ENCODE results near the gene IQCM. TPM values are rescaled to one million over a fixed set of nuclear protein-coding genes. Genes with fewer than 3 reads are reported as not detected.

IQCM gene
- total RNA-seq, 1 donor from 2014 or later: not detected

DNA sequence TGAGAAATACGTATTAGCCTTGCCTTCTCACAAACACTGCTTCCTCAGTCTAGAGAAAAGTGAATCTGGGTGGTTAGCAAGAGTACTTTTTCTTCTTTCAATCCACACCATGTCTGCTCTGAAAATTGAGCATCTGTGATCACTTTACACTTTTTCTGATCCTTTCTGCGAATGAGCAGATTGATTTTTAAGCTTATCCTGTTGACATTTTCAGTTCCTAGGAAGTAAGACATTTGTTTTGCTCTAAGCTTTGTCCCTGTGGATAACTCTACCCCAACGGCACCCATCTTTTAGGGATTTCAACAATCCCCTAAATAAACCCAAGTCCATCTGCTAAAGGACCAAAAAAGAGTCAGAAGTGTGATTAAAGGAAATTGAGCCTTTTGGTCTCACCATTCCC lies 487.5 kb downstream of the IQCM start:
- no peaks in the 10 kb centered on the region for H3K4me1 Mint-ChIP-seq (ENCODE audit: unreplicated experiment)
- no peak overlapping the region for H3K4me3 Mint-ChIP-seq
- peaks cover under 1% of the 10 kb centered on the region for H3K9me3 Mint-ChIP-seq
- TF ChIP-seq, protein P1, sequence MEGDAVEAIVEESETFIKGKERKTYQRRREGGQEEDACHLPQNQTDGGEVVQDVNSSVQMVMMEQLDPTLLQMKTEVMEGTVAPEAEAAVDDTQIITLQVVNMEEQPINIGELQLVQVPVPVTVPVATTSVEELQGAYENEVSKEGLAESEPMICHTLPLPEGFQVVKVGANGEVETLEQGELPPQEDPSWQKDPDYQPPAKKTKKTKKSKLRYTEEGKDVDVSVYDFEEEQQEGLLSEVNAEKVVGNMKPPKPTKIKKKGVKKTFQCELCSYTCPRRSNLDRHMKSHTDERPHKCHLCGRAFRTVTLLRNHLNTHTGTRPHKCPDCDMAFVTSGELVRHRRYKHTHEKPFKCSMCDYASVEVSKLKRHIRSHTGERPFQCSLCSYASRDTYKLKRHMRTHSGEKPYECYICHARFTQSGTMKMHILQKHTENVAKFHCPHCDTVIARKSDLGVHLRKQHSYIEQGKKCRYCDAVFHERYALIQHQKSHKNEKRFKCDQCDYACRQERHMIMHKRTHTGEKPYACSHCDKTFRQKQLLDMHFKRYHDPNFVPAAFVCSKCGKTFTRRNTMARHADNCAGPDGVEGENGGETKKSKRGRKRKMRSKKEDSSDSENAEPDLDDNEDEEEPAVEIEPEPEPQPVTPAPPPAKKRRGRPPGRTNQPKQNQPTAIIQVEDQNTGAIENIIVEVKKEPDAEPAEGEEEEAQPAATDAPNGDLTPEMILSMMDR (conservative IDR thresholded peaks at IDR 0.05): no peak
- no peak for DNase-seq (ENCODE audit: extremely low spot score, unreplicated experiment)
- H3K27me3 Mint-ChIP-seq: no peaks in the 10 kb centered on the region
- H3K36me3 Mint-ChIP-seq: no peaks in the 10 kb centered on the region
- H3K27ac Mint-ChIP-seq: no peak overlapping the region

DNA sequence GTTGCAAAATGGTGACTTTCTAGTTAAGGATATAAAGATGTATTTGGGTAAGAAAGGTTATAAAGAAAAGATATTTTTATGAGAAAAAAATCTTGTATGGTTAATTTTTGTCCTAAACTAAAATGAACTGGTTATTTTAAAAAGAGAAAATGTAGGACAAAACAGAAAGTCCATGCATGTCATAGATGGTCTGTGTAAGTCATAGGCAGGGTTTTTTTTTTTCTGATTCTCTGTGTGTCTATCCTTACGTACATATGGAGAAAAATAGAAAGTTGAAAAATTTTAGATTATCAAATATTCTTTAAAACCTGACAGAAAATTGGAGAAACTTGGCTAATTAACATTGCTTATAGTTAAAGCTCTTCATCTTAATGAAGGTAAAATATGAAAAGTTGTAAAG lies 493.4 kb downstream of the IQCM start:
- no peak overlapping the region for H3K27ac Mint-ChIP-seq
- H3K4me1 Mint-ChIP-seq (ENCODE audit: unreplicated experiment): no peaks in the 10 kb centered on the region
- H3K36me3 Mint-ChIP-seq: no peaks in the 10 kb centered on the region
- no peaks in the 10 kb centered on the region for H3K27me3 Mint-ChIP-seq
- peaks cover 9% of the 10 kb centered on the region for H3K9me3 Mint-ChIP-seq
- no peak overlapping the region for H3K4me3 Mint-ChIP-seq
- DNase-seq (ENCODE audit: extremely low spot score, unreplicated experiment): no peak
- TF ChIP-seq, protein P1 (conservative IDR thresholded peaks at IDR 0.05): no peak

DNA sequence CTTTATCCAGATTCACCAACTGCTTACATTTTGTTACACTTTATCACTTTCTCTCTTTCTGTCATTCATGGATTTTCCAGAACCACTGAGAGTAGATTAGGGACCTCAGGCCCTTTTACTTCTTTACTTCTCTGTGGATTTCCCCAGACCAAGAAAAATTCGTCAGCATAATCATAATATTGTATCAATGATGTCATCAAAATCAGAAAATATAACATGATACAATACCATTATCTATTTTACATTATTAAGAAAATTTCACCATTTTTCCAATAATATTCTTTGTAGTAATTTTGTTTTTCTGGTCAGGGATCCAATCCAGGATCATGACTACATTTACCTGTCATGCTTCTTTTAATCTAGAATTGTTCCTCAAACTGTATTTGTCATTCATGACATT lies 494.2 kb downstream of the IQCM start:
- H3K9me3 Mint-ChIP-seq: peaks cover 9% of the 10 kb centered on the region
- no peaks in the 10 kb centered on the region for H3K4me1 Mint-ChIP-seq (ENCODE audit: unreplicated experiment)
- DNase-seq (ENCODE audit: extremely low spot score, unreplicated experiment): no peak
- no peak overlapping the region for H3K4me3 Mint-ChIP-seq
- H3K27ac Mint-ChIP-seq: no peak overlapping the region
- TF ChIP-seq, protein P1 (conservative IDR thresholded peaks at IDR 0.05): no peak
- H3K27me3 Mint-ChIP-seq: no peaks in the 10 kb centered on the region
- no peaks in the 10 kb centered on the region for H3K36me3 Mint-ChIP-seq

DNA sequence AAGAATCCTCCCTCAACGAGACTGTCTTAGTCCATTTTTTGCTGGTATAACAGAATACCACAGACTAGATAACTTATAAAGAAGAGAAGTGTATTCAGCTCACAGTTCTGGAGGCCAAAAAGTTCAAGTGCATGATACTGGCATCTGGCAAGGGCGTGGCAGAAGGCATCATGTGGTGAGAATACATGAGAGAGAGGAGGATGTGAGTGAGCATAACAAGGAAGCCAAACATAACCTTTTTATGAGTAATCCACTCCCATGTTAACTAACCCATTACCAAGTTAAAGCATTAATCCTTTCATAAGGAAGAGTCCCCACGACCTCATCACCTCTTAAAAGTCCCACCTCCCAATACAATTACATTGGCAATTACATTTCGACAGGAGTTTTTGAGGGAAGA lies 504.6 kb downstream of the IQCM start:
- H3K36me3 Mint-ChIP-seq: no peaks in the 10 kb centered on the region
- H3K4me3 Mint-ChIP-seq: no peak overlapping the region
- no peaks in the 10 kb centered on the region for H3K4me1 Mint-ChIP-seq (ENCODE audit: unreplicated experiment)
- no peak overlapping the region for H3K27ac Mint-ChIP-seq
- H3K27me3 Mint-ChIP-seq: no peaks in the 10 kb centered on the region
- DNase-seq (ENCODE audit: extremely low spot score, unreplicated experiment): no peak
- peaks cover 5% of the 10 kb centered on the region for H3K9me3 Mint-ChIP-seq
- TF ChIP-seq, protein P1 (conservative IDR thresholded peaks at IDR 0.05): no peak

DNA sequence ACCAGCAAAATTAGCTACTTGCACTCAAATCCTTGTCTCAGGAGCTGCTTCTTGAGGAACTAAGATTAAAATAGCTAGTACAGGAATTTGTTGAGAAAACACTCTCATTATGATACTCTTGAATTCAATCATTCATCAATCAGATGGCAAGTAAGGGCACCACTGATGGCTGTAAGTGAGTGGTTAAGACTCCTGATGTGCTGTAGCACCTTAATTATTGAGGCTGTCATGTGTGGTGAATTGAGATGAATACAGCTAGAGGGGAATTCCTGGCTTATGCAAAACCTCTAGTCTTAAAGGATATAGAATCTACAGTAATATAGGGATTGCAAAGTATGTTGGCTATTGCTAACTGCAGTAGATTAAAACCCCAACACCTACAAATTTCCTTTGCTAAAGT lies 509.1 kb downstream of the IQCM start:
- Mint-ChIP-seq H3K4me3 (no peak overlapping the region), H3K36me3 (no peaks in the 10 kb centered on the region), H3K4me1 (ENCODE audit: unreplicated experiment) (no peaks in the 10 kb centered on the region), H3K27me3 (no peaks in the 10 kb centered on the region), H3K27ac (no peak overlapping the region), H3K9me3 (peaks cover 5% of the 10 kb centered on the region)
- TF ChIP-seq, protein P1 (conservative IDR thresholded peaks at IDR 0.05): no peak
- no peak for DNase-seq (ENCODE audit: extremely low spot score, unreplicated experiment)

Measured in type B pancreatic cell (in vitro differentiated cells).